HG02840 (cell line): ENCODE results near the gene SHH.

Experiments used
- ATAC-seq: cut with Tn5 transposase; IDR thresholded peaks from one replicate; pipeline ENCODE4 v1.9.1; 2021; ENCODE audit warnings: mild to moderate bottlenecking, moderate library complexity, moderate number of reproducible peaks; ENCODE audit not compliant: unreplicated experiment, low FRiP score

The SHH gene

GRCh38 chr7:155807789-155808548 lies 4.3 kb downstream of the SHH start:
- no peak for ATAC-seq

GRCh38 chr7:155807065-155807671 lies 5.1 kb downstream of the SHH start:
- ATAC-seq, result no peak

- ATAC-seq, result no peak
Observed at GRCh38 chr7:155806096-155806871, 6.0 kb downstream of the SHH start.

- no peak for ATAC-seq
Observed at GRCh38 chr7:155805826-155806095, 6.5 kb downstream of the SHH start.

- ATAC-seq, result no peak
Observed at GRCh38 chr7:155804897-155805825, 7.1 kb downstream of the SHH start.

GRCh38 chr7:155804431-155804831 lies 7.8 kb downstream of the SHH start:
- no peak for ATAC-seq

- no peak for ATAC-seq
Observed at GRCh38 chr7:155803418-155804376, 8.6 kb downstream of the SHH start.

GRCh38 chr7:155802906-155803417 lies 9.3 kb downstream of the SHH start:
- ATAC-seq, result no peak

GRCh38 chr7:155802291-155802690 lies 10.0 kb downstream of the SHH start:
- no peak for ATAC-seq

GRCh38 chr7:155800741-155801267 lies 11.5 kb downstream of the SHH start:
- no peak for ATAC-seq

- ATAC-seq, result no peak
Observed at GRCh38 chr7:155800301-155800700, 12.0 kb downstream of the SHH start.

- ATAC-seq, result no peak
Observed at GRCh38 chr7:155799514-155799913, 12.7 kb downstream of the SHH start.

GRCh38 chr7:155798673-155799439 lies 13.4 kb downstream of the SHH start:
- no peak for ATAC-seq

GRCh38 chr7:155797262-155798250 lies 14.7 kb downstream of the SHH start:
- ATAC-seq, result no peak

GRCh38 chr7:155796381-155797261 lies 15.6 kb downstream of the SHH start:
- ATAC-seq, result no peak

- ATAC-seq, result no peak
Observed at GRCh38 chr7:155795951-155796350, 16.3 kb downstream of the SHH start.
